Kidney (tissue), 14 donors: Measurements from ENCODE around the gene SCP2D1. TPM values are rescaled to one million over a fixed set of nuclear protein-coding genes. Genes with fewer than 3 reads are reported as not detected.

Experiments used
- DNase-seq, 5 donors: peaks; one replicate each; pipeline ENCODE4 v3.0.0-alpha.2; 2013 to 2020
- FAIRE-seq: peaks from 2 replicates; lab custom pipeline; 2012; peaks lifted over from hg19 to GRCh38; lab: Jason Lieb, UNC
- H3K27ac ChIP-seq, 2 donors: one replicate each; pipeline ENCODE4 v1.7.0; 2013; ENCODE audit warnings: low read depth in 2 of 2, low read length in 2 of 2, inconsistent platforms in 1 of 2
- H3K27me3 ChIP-seq: one replicate; pipeline ENCODE4 v1.7.1; 2013; ENCODE audit warnings: low read length, inconsistent platforms; ENCODE audit not compliant: control insufficient read depth, insufficient read depth
- H3K36me3 ChIP-seq, 3 donors: one replicate each; pipeline versions ENCODE4 v1.7.0 to v1.7.1; 2013; ENCODE audit warnings: low read length in 3 of 3, control low read depth in 1 of 3, inconsistent platforms in 1 of 3; ENCODE audit not compliant: insufficient read depth in 3 of 3, control insufficient read depth in 2 of 3
- H3K4me1 ChIP-seq, 3 donors: one replicate each; pipeline versions ENCODE4 v1.7.0 to v1.7.1; 2013; ENCODE audit warnings: low read length in 3 of 3, inconsistent platforms in 1 of 3, low read depth in 1 of 3; ENCODE audit not compliant: control insufficient read depth in 2 of 3, insufficient read depth in 2 of 3
- H3K4me3 ChIP-seq, 3 donors: one replicate each; pipeline versions ENCODE4 v1.7.0 to v1.8.1; 2013; ENCODE audit warnings: low read length in 3 of 3, control low read depth in 1 of 3, inconsistent platforms in 1 of 3
- H3K9ac ChIP-seq, 3 donors: one replicate each; pipeline versions ENCODE4 v1.7.0 to v1.7.1; 2013; ENCODE audit warnings: low read length in 3 of 3, control low read depth in 1 of 3, inconsistent platforms in 1 of 3
- H3K9me3 ChIP-seq, 3 donors: one replicate each; pipeline versions ENCODE4 v1.7.0 to v1.7.1; 2013; ENCODE audit warnings: low read length in 3 of 3, control low read depth in 1 of 3, inconsistent platforms in 1 of 3; ENCODE audit not compliant: control insufficient read depth in 2 of 3, insufficient read depth in 1 of 3
- intact Hi-C: fragments of 100-400 bp; cut with DNase I; formaldehyde crosslinking; loops from one replicate; pipeline ENCODE4 v1.11.1; 2022
- polyA plus RNA-seq: library from polyadenylated mRNA; stranded (reverse); fragments of 350-450 nt; fragmentation: Illumina TruSeq; extraction: RNeasy Lipid Tissue Mini Kit (QIAGEN cat#74804); gene quantifications from one replicate; pipeline ENCODE4 v1.2.3, GENCODE V29; 2014; ENCODE audit warnings: low read depth, low replicate concordance; ENCODE audit not compliant: insufficient read depth
- total RNA-seq: library from RNA; stranded (reverse); fragmentation: NEBNext Ultra II Directional; extraction: Animal tissue kit (Norgen Biotek cat#: 25700); gene quantifications from one replicate; pipeline ENCODE4 v1.2.1, GENCODE V29; 2021
- TF ChIP-seq, protein P1 (sequence below): IDR thresholded peaks from 3 replicates; pipeline ENCODE4 v1.5.1; 2012; ENCODE audit warnings: mild to moderate bottlenecking, moderate library complexity, borderline replicate concordance; ENCODE audit not compliant: insufficient read depth; ENCODE audit errors: extremely low read depth
- donor health status: control.
- donor health status: control.
- donor health status: control.
- donor health status: control.
- donor health status: control.
- donor health status: DM: yes; HTN: yes; CAD: no.
- donor health status: Normal renal cell carcinoma (clear cell type).

SCP2D1 gene
- total and polyA plus RNA-seq, 2 donors from 2014 or later = not detected

GRCh38 chr20:18795366-18795765 lies 18.2 kb upstream of the SCP2D1 start:
- H3K27me3 ChIP-seq = no peaks in the 10 kb centered on the region
- no peaks in the 10 kb centered on the region for H3K9me3 ChIP-seq
- no peak overlapping the region for H3K9ac ChIP-seq
- H3K4me1 ChIP-seq = peaks cover 0 to 6% (median 0%) of the 10 kb centered on the region in 3 donors
- intact Hi-C loops = no loop called here
- no peak overlapping the region for H3K4me3 ChIP-seq
- FAIRE-seq (no peak), DNase-seq (no peak)
- H3K27ac ChIP-seq = no peak overlapping the region
- TF ChIP-seq, protein P1, sequence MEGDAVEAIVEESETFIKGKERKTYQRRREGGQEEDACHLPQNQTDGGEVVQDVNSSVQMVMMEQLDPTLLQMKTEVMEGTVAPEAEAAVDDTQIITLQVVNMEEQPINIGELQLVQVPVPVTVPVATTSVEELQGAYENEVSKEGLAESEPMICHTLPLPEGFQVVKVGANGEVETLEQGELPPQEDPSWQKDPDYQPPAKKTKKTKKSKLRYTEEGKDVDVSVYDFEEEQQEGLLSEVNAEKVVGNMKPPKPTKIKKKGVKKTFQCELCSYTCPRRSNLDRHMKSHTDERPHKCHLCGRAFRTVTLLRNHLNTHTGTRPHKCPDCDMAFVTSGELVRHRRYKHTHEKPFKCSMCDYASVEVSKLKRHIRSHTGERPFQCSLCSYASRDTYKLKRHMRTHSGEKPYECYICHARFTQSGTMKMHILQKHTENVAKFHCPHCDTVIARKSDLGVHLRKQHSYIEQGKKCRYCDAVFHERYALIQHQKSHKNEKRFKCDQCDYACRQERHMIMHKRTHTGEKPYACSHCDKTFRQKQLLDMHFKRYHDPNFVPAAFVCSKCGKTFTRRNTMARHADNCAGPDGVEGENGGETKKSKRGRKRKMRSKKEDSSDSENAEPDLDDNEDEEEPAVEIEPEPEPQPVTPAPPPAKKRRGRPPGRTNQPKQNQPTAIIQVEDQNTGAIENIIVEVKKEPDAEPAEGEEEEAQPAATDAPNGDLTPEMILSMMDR = no peak
- H3K36me3 ChIP-seq = no peaks in the 10 kb centered on the region

DNA sequence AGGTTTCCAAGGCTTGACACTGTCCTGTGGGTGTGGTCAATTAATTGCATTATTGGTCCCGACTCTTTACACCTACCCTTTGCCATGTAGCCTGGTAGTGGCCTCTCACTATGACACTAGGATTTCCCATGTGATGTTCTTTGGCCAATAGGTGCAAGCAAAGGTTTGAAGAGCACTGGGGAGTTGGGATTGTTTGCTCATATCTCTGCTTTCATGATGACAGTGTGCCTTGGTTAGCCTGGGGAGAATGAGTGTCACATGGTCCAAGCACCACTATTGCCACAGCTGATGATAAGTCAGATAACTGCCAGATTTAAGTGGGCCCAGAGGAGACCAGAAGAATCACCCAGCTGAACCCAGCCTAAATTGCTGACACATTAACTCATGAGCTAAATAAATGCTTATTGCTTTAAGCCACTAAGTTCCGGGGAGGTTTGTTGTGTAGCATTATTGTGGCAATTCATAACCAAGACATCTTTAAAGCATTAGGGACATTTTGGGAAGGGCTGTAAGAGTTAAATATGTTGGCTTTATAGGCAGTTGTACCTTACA lies 17.2 kb upstream of the SCP2D1 start:
- H3K4me1 ChIP-seq = peaks cover 0 to 6% (median 0%) of the 10 kb centered on the region in 3 donors
- no peaks in the 10 kb centered on the region for H3K27me3 ChIP-seq
- no peaks in the 10 kb centered on the region for H3K36me3 ChIP-seq
- DNase-seq (no peak), FAIRE-seq (no peak)
- TF ChIP-seq, protein P1 = no peak
- H3K9ac ChIP-seq = no peak overlapping the region
- H3K4me3 ChIP-seq = no peak overlapping the region
- no peak overlapping the region for H3K27ac ChIP-seq
- no peaks in the 10 kb centered on the region for H3K9me3 ChIP-seq
- intact Hi-C loops = no loop called here

DNA sequence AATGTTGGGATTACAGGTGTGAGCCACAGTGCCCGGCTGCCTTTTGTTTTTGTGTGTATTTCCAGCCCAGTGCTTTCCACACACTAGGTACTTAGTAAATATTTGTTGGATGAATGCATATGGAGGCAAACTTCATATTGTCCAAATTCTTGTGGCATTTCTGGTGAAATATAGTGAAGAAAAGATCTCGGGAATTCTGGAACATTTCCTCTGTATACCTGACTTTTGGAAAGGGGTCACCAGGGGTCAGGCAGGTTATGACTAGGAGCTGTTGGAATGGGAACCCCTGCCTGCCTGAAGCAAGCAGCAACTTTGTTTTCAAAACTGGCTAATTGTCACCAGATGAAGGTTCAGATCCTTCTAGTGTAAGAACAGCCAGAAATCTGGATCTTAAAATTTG lies 12.1 kb upstream of the SCP2D1 start:
- Histone ChIP-seq H3K27ac (no peak overlapping the region), H3K9me3 (no peaks in the 10 kb centered on the region), H3K4me3 (no peak overlapping the region), H3K4me1 (no peaks in the 10 kb centered on the region), H3K27me3 (no peaks in the 10 kb centered on the region), H3K36me3 (no peaks in the 10 kb centered on the region), H3K9ac (no peak overlapping the region)
- FAIRE-seq (no peak), DNase-seq (no peak)
- intact Hi-C loops = no loop called here
- TF ChIP-seq, protein P1 = no peak

GRCh38 chr20:18802012-18802634 lies 11.5 kb upstream of the SCP2D1 start:
- H3K27ac ChIP-seq = no peak overlapping the region
- no peak for FAIRE-seq
- H3K4me1 ChIP-seq = no peaks in the 10 kb centered on the region
- no peak overlapping the region for H3K9ac ChIP-seq
- no peaks in the 10 kb centered on the region for H3K27me3 ChIP-seq
- no peaks in the 10 kb centered on the region for H3K9me3 ChIP-seq
- intact Hi-C loops = no loop called here
- H3K4me3 ChIP-seq = no peak overlapping the region
- no peaks in the 10 kb centered on the region for H3K36me3 ChIP-seq
- TF ChIP-seq, protein P1 = no peak
- DNase-seq = peak in 3 of 5 donors; percentile 11 to 45 (median 31)
